Measurements from ENCODE around the gene NTNG1.
"Not testable (repeated sequence)": the region's sequence is repeated elsewhere in the genome, so short reads cannot be mapped to it uniquely, and the experiment has no call there.

NTNG1 gene

GRCh38 chr1:107158991-107159390 lies 18.2 kb downstream of the NTNG1 start:
- Mint-ChIP-seq H3K27me3 (ENCODE audit: low read depth, poor library complexity) (no peaks in the 10 kb centered on the region), H3K4me3 (no peak overlapping the region), H3K9me3 (no peaks in the 10 kb centered on the region), H3K4me1 (no peaks in the 10 kb centered on the region), H3K36me3 (ENCODE audit: low read depth) (no peaks in the 10 kb centered on the region), H3K27ac (no peak overlapping the region)
- no peak for DNase-seq
- TF ChIP-seq CTCF (IDR thresholded peaks at IDR 0.05), result no peak

DNA sequence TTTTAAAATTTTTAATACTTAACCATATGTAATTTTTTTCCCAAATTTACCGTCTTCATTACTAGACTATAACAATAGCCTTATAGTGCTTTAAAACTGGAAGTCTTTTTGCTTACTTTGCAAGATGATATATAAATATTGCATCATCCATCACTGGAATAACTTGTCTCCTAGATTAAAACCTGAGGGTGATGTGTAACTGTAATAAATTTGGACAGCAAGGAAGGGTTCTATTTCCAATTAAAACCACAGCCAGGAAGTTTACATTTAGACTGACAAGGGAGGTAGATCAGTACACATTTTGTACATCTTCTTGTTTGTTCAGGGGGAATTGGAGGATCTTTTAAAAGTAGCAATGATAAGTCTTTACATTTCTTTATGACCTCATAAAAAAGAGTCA lies 21.9 kb downstream of the NTNG1 start:
- no peak for TF ChIP-seq CTCF (IDR thresholded peaks at IDR 0.05)
- no peak for DNase-seq
- Mint-ChIP-seq H3K27ac (no peak overlapping the region), H3K27me3 (ENCODE audit: low read depth, poor library complexity) (no peaks in the 10 kb centered on the region), H3K36me3 (ENCODE audit: low read depth) (no peaks in the 10 kb centered on the region), H3K4me1 (no peaks in the 10 kb centered on the region), H3K9me3 (no peaks in the 10 kb centered on the region), H3K4me3 (no peak overlapping the region)

DNA sequence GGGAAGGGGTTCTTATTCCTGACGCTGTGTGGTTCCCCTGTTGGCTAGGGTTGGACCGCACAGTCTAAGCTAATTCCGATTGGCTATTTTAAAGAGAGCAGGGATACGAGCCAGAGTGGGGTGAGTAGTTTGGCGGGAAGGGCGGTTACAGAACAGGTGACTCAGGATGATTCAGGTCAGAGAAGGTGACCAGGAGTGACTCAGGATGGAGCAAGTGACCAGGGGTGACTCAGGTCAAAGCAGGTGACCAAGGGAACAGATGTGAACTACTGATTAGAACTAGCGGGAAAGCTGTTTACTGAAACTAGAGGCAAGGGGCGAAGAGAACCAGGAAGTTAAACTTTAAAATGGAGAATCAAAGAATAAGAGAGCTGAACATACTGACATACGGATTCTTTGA lies 24.1 kb downstream of the NTNG1 start:
- H3K9me3 Mint-ChIP-seq; H3K27ac Mint-ChIP-seq; DNase-seq; H3K27me3 Mint-ChIP-seq (ENCODE audit: low read depth, poor library complexity); H3K4me3 Mint-ChIP-seq; H3K36me3 Mint-ChIP-seq (ENCODE audit: low read depth); H3K4me1 Mint-ChIP-seq: not testable (repeated sequence)

GRCh38 chr1:107169615-107170014 lies 28.8 kb downstream of the NTNG1 start:
- no peaks in the 10 kb centered on the region for H3K9me3 Mint-ChIP-seq
- no peaks in the 10 kb centered on the region for H3K27me3 Mint-ChIP-seq (ENCODE audit: low read depth, poor library complexity)
- no peak for TF ChIP-seq CTCF (IDR thresholded peaks at IDR 0.05)
- H3K4me3 Mint-ChIP-seq, result no peak overlapping the region
- no peak overlapping the region for H3K27ac Mint-ChIP-seq
- no peaks in the 10 kb centered on the region for H3K36me3 Mint-ChIP-seq (ENCODE audit: low read depth)
- H3K4me1 Mint-ChIP-seq, result no peaks in the 10 kb centered on the region
- DNase-seq, result no peak

DNA sequence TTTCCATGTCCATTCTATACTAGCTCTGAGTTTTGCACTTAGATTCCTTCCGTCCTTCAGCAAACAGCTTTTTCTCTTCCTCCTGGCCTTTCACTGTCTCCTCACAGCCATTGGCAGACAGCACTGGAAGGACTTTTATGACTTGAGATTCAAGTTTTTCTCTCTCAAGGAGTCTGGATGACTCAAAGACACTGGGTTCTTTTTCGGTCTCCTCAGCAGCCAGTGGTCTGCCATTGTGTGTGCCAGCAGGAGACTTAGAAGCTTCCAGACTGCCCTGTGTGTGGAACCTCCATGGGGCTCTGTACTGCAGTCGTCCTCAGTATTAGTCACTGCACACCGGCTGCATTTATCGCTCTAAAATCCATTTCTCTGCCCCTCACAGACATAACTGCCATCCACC lies 30.5 kb downstream of the NTNG1 start:
- Mint-ChIP-seq H3K36me3 (ENCODE audit: low read depth) (no peaks in the 10 kb centered on the region), H3K4me3 (no peak overlapping the region), H3K4me1 (no peaks in the 10 kb centered on the region), H3K9me3 (no peaks in the 10 kb centered on the region), H3K27me3 (ENCODE audit: low read depth, poor library complexity) (no peaks in the 10 kb centered on the region), H3K27ac (no peak overlapping the region)
- DNase-seq, result no peak
- no peak for TF ChIP-seq CTCF (IDR thresholded peaks at IDR 0.05)

GRCh38 chr1:107172450-107173170 lies 31.8 kb downstream of the NTNG1 start:
- no peak for DNase-seq
- Mint-ChIP-seq H3K27ac (no peak overlapping the region), H3K9me3 (no peaks in the 10 kb centered on the region), H3K4me3 (no peak overlapping the region), H3K4me1 (no peaks in the 10 kb centered on the region), H3K27me3 (ENCODE audit: low read depth, poor library complexity) (no peaks in the 10 kb centered on the region), H3K36me3 (ENCODE audit: low read depth) (no peaks in the 10 kb centered on the region)
- TF ChIP-seq CTCF (IDR thresholded peaks at IDR 0.05), result no peak

Data from nephron progenitor cell (in vitro differentiated cells).